AG04449 (cell line): ENCODE results near the gene SELENOO.
A peak's percentile ranks its signal among the peaks of the same experiment; 100 is the strongest.

ENCODE experiments used
- CTCF ChIA-PET: fragments of 350-600 bp; formaldehyde crosslinking; extraction: SDS; loops from one replicate; lab custom pipeline; 2021; ENCODE audit warnings: antibody characterized with exemption; lab: Yijun Ruan, JAX
- POLR2A ChIA-PET: fragments of 400-600, 350-600 bp; formaldehyde crosslinking; extraction: SDS; loops from one replicate; lab custom pipeline; 2020; ENCODE audit warnings: antibody characterized with exemption, inconsistent platforms; lab: Yijun Ruan, JAX
- DNase-seq: peaks from one replicate; pipeline ENCODE4 v3.0.0-alpha.2; 2010; ENCODE audit warnings: low read depth, low spot score
- H3K4me3 ChIP-seq: 2 replicates; pipeline ENCODE4 v1.5.1; 2011; ENCODE audit warnings: low read depth, mild to moderate bottlenecking, control low read depth, low read length
- TF ChIP-seq, protein P1 (sequence below): IDR thresholded peaks from one replicate; pipeline ENCODE4 v1.5.1; 2011; ENCODE audit warnings: mild to moderate bottlenecking, moderate library complexity, low read length, control low read depth, inconsistent platforms; ENCODE audit not compliant: insufficient read depth; ENCODE audit errors: missing control alignments

SELENOO gene, protein sequence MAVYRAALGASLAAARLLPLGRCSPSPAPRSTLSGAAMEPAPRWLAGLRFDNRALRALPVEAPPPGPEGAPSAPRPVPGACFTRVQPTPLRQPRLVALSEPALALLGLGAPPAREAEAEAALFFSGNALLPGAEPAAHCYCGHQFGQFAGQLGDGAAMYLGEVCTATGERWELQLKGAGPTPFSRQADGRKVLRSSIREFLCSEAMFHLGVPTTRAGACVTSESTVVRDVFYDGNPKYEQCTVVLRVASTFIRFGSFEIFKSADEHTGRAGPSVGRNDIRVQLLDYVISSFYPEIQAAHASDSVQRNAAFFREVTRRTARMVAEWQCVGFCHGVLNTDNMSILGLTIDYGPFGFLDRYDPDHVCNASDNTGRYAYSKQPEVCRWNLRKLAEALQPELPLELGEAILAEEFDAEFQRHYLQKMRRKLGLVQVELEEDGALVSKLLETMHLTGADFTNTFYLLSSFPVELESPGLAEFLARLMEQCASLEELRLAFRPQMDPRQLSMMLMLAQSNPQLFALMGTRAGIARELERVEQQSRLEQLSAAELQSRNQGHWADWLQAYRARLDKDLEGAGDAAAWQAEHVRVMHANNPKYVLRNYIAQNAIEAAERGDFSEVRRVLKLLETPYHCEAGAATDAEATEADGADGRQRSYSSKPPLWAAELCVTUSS

DNA sequence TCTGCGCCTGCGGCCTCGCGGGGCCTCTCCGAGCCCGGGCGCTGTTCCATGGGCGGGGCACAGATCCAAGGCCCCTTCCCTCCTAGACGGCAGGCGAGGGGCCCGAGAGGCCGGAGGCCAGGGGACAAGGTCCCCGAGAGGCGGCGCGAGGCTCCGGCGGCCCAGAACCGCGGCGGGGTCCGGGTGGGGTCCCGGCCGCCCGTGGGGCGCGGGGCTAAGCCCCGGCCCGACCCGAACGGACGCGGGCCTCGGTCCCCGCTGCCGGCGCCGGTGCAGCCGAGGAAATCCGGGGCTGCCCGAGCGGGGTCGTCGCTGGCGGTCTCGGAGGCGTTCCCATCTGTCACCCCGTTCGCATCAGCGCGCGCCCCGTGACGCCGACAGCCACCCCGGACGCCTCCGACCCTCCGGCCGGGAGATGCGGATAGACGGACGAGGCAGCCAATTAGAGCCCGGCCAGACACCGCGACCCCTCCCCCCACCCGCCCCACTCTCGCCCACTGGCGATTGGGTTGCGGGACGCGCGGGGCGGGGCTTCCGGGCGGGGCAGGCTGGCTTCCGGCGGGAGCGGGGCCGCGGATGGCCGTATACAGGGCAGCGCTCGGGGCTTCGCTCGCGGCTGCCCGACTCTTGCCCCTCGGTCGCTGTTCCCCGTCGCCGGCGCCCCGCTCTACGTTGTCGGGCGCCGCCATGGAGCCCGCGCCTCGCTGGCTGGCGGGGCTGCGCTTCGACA, at the start of gene SELENOO:
TSS of gene SELENOO (plus strand) at position 551 of the 730 bp plus-strand sequence. CDS start at position 577, 26 bp downstream.
- TF ChIP-seq, protein P1, sequence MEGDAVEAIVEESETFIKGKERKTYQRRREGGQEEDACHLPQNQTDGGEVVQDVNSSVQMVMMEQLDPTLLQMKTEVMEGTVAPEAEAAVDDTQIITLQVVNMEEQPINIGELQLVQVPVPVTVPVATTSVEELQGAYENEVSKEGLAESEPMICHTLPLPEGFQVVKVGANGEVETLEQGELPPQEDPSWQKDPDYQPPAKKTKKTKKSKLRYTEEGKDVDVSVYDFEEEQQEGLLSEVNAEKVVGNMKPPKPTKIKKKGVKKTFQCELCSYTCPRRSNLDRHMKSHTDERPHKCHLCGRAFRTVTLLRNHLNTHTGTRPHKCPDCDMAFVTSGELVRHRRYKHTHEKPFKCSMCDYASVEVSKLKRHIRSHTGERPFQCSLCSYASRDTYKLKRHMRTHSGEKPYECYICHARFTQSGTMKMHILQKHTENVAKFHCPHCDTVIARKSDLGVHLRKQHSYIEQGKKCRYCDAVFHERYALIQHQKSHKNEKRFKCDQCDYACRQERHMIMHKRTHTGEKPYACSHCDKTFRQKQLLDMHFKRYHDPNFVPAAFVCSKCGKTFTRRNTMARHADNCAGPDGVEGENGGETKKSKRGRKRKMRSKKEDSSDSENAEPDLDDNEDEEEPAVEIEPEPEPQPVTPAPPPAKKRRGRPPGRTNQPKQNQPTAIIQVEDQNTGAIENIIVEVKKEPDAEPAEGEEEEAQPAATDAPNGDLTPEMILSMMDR, result no peak
- no peak for DNase-seq
- ChIA-PET CTCF (interaction anchor here (1.2 to 1.9 kb wide), 2 partner anchors 10 to 52 kb away, joined by 3 to 13 read pairs; no protein-coding TSS in a partner anchor), POLR2A (no interaction called here)
- H3K4me3 ChIP-seq, result peak within 1 kb of the TSS; percentile 71

DNA sequence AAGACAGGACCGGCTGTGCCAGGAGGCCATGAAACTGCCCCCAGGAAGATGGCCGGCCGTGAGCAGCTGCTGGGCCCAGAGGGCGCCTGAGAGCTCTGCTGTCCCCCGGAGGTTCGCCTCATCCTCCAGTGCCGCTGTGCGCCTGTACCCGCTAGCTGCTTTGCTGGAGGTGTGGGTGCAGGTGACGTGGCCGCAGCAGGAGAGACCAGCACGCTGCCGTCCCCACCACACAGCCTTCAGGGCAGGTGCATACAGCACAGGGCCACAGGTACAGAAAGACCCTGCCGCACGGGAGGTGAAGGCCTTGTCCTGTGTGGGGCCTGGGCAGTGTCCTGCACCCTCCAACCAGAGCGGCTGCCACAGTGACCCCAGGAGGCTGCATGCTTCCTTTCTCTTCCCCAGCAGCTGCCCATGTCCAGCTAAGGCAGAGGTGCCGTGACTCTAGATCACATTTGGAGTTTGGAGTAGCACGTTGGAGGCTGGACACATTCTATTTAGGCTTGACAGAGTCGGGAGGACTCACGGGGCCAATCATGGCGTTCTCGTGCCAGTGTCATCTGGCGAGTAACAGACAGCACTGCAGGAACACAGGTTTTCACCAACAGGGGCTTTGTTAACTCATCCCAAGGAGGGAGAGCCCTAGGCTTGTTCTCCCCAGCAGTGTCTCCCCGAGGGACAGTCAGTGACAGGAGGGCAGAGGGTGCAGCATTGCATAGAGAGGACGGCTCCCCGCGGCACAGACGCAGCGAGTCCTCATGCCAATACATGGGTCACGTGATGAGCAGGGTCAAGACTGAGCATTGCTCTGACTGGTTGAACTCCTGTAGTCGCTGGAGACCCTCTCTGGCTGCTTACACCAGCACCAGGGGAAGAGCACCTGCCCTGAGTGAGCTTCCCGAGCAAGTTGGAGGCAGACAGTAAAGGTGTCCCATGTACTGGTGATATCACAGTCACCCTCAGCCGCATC, 49.0 kb upstream of the SELENOO start:
- H3K4me3 ChIP-seq, result no peak overlapping the region
- POLR2A ChIA-PET, result no interaction called here
- DNase-seq, result no peak
- CTCF ChIA-PET, result interaction anchor here (1.6 to 7.7 kb wide), 4 partner anchors 55 to 90 kb away, joined by 4 to 58 read pairs (median 7); no protein-coding TSS in a partner anchor
- TF ChIP-seq, protein P1, result no peak

DNA sequence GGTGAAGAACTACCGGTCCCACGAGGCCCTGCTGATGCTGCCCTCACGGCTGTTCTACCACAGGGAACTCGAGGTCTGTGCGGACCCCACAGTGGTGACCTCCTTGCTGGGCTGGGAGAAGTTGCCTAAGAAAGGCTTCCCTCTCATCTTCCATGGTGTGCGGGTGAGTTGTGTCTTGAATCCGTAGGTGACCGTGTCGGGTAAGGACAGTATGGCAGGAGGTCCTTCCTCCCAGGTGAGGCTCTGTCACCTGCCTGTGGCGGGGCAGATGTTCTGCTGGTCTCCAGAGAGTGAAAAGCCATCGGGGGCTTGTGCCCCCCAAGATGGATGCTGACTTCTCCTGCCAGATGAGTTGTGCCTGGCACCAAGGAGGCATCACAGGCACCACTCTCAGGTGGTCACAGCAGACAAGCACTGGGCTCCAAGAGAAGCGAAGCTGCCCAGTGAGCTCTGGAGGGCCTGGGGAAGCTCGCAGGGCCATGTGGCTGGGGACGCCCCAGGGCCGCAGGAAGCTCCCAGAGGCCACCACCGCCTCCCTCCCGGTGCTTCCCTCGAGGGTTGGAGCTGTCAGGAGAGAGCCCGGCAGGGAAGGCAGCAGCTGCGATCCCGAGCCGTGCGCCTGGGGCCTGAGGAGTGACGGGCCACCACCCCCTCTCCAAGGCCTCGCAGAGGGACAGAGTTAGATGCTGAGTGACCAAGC, 47.6 kb upstream of the SELENOO start:
- H3K4me3 ChIP-seq, result no peak overlapping the region
- ChIA-PET CTCF (interaction anchor here (1.1 to 1.7 kb wide), 2 partner anchors 58 to 59 kb away, joined by 3 to 6 read pairs; no protein-coding TSS in a partner anchor), POLR2A (no interaction called here)
- TF ChIP-seq, protein P1, result no peak
- DNase-seq, result no peak

DNA sequence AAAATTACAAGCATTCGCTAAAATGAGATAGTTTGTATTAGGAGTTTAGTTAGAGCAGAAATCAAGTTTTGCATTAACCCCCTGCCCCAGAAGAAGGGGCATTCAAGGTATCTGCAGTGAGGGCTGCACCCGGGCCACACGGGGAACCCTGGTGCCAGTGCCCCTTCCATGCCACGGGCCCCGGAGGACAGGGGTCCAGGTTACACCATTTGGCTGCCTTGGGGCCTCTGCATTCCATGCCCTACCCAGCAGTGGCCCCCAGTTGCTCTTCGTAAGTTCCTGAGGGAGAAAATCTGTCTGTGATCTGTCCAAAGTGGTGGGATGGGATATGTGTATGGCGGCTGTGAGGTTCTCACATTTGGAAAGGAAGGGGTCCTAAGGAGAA, 47.1 kb upstream of the SELENOO start:
- ChIA-PET CTCF (interaction anchor here (1.1 to 1.2 kb wide), 2 partner anchors 8 to 57 kb away, joined by 3 to 4 read pairs; no protein-coding TSS in a partner anchor), POLR2A (no interaction called here)
- no peak for DNase-seq
- TF ChIP-seq, protein P1, result no peak
- no peak overlapping the region for H3K4me3 ChIP-seq
